SU-DHL-6 (cell line): Measurements from ENCODE around the gene TGFB1.

Experiments used
- H2AFZ ChIP-seq: fragments of 200-600 bp; sonication (generic); 2 replicates; pipeline ENCODE4 v1.6.1; 2014; ENCODE audit warnings: low read depth, mild to moderate bottlenecking, moderate library complexity, mixed read lengths, antibody characterized with exemption, low read length; ENCODE audit not compliant: severe bottlenecking
- H3F3A ChIP-seq: fragments of 200-600 bp; shearing (Covaris generic); 2 replicates; pipeline ENCODE4 v1.6.0; 2016; ENCODE audit warnings: antibody characterized with exemption, mild to moderate bottlenecking; ENCODE audit not compliant: insufficient read depth
- H3K27ac ChIP-seq: fragments of 200-600 bp; sonication (generic); 2 replicates; pipeline ENCODE4 v1.5.1; 2016; ENCODE audit warnings: low read depth, mild to moderate bottlenecking, low read length, moderate library complexity, mixed read lengths
- H3K27me3 ChIP-seq: fragments of 200-600 bp; sonication (generic), shearing (Covaris generic); 2 replicates; pipeline ENCODE4 v1.6.0; 2014; ENCODE audit warnings: mild to moderate bottlenecking, low read length
- H3K36me3 ChIP-seq: fragments of 200-600 bp; sonication (generic); 2 replicates; pipeline ENCODE4 v1.6.1; 2014; ENCODE audit warnings: mild to moderate bottlenecking, low read length, mixed read lengths
- H3K4me2 ChIP-seq: fragments of 300-600, 200-600 bp; shearing (Covaris generic), sonication (generic); 2 replicates; pipeline ENCODE4 v1.6.0; 2014; ENCODE audit warnings: low read length, low read depth, mild to moderate bottlenecking; ENCODE audit not compliant: poor library complexity, severe bottlenecking
- H3K4me3 ChIP-seq: fragments of 200-600 bp; sonication (generic); 2 replicates; pipeline ENCODE4 v1.5.1; 2014; ENCODE audit warnings: antibody characterized with exemption, low read length, mild to moderate bottlenecking, mixed read lengths; ENCODE audit not compliant: insufficient read depth, poor library complexity, severe bottlenecking
- H3K79me2 ChIP-seq: fragments of 200-600 bp; sonication (generic); 2 replicates; pipeline ENCODE4 v1.6.1; 2014; ENCODE audit warnings: mild to moderate bottlenecking, low read length, moderate library complexity; ENCODE audit not compliant: insufficient read depth
- H3K9ac ChIP-seq: fragments of 200-600 bp; sonication (generic); 2 replicates; pipeline ENCODE4 v1.7.0; 2014; ENCODE audit warnings: mild to moderate bottlenecking, low read length
- H3K9me2 ChIP-seq: fragments of 200-600 bp; sonication (generic); replicated peaks from 2 replicates; pipeline ENCODE4 v1.6.1; 2014; ENCODE audit warnings: low read length; ENCODE audit not compliant: insufficient read depth
- H3K9me3 ChIP-seq: fragments of 200-600 bp; sonication (generic); 2 replicates; pipeline ENCODE4 v1.6.1; 2014; ENCODE audit warnings: low read length, mixed read lengths; ENCODE audit not compliant: insufficient read depth
- H4K20me1 ChIP-seq: fragments of 200-600 bp; sonication (generic); 2 replicates; pipeline ENCODE4 v1.6.1; 2014; ENCODE audit warnings: low read depth, mild to moderate bottlenecking, antibody characterized with exemption, low read length, moderate library complexity, mixed read lengths
- CTCF ChIP-seq: fragments of 200-600 bp; sonication (generic); IDR thresholded peaks from one replicate; pipeline ENCODE4 v1.5.1; 2017; ENCODE audit warnings: antibody characterized with exemption, mild to moderate bottlenecking, low read length, moderate library complexity; ENCODE audit not compliant: insufficient read depth, poor library complexity, severe bottlenecking
- EZH2phosphoT487 ChIP-seq: fragments of 200-600 bp; sonication (generic), shearing (Covaris generic); conservative IDR thresholded peaks from 2 replicates; pipeline ENCODE4 v1.6.1; 2018; ENCODE audit warnings: mild to moderate bottlenecking, antibody characterized with exemption, low read length, moderate library complexity, mixed read lengths

TGFB1 gene

DNA sequence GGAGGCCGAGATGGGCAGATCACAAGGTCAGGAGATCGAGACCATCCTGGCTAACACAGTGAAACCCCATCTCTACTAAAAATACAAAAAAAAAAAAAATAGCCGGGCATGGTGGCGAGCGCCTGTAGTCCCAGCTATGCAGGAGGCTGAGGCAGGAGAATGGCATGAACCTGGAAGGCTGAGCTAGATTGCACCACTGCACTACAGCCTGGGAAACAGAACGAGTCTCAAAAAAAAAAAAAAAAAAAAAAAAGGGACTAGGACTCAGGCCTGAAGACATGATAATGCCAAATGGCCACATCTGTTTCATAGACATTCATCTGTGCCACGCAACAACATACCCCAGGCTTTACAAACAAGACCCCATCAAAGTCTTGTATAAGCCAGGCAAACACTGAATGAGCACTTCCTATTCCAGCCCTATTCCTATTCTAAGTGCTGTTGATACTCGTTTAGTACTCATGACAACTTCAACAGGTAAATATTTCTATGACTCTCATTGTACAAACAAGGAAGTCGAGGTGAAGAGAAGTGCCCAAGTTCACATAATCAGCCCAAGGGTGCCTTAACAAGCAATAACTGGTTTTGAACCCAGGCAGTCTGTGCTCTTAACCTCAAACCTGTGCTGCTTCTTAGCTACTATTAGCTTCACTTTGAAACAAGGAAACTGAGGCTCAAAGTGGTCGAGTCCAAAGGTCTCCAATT, 8.6 kb upstream of the TGFB1 start:
- H3K36me3 ChIP-seq: no peaks in the 10 kb centered on the region
- no peak overlapping the region for H2AFZ ChIP-seq
- no peaks in the 10 kb centered on the region for H3K9me2 ChIP-seq
- H4K20me1 ChIP-seq: no peaks in the 10 kb centered on the region
- no peak overlapping the region for H3K4me3 ChIP-seq
- H3K9me3 ChIP-seq: no peaks in the 10 kb centered on the region
- no peaks in the 10 kb centered on the region for H3K27me3 ChIP-seq
- H3K9ac ChIP-seq: no peak overlapping the region
- H3F3A ChIP-seq: peaks cover 5% of the 10 kb centered on the region; the same call in 1 of the 2 replicates
- no peak overlapping the region for H3K4me2 ChIP-seq
- TF ChIP-seq CTCF (no peak), EZH2phosphoT487 (no peak)
- no peak overlapping the region for H3K27ac ChIP-seq
- peaks cover 17% of the 10 kb centered on the region; the same call in 1 of the 2 replicates for H3K79me2 ChIP-seq

DNA sequence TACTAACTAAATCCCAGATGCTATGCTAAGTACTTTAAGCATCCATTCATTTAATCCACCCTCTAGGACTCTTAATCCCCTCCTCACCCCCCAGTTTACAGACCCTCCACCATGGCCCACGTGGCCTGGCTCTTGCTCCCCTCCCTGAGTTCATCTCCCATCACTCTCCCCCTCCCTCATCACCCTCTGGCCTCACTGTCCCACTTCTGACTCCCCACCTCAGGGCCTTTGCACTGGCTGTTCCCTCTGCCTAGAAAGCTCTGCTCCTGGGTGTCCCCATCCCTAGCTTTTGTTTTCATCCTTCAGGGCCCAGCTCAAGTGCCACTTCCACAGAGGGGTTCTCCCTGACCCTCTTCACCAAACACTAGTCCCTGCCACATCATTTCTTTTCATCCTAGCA, 6.0 kb upstream of the TGFB1 start:
- peaks cover 5% of the 10 kb centered on the region; the same call in 1 of the 2 replicates for H3K79me2 ChIP-seq
- H3K27ac ChIP-seq: no peak overlapping the region
- H3K9me2 ChIP-seq: no peaks in the 10 kb centered on the region
- no peaks in the 10 kb centered on the region for H3K9me3 ChIP-seq
- TF ChIP-seq EZH2phosphoT487 (no peak), CTCF (no peak)
- H3K9ac ChIP-seq: no peak overlapping the region
- no peak overlapping the region for H2AFZ ChIP-seq
- no peaks in the 10 kb centered on the region for H3K36me3 ChIP-seq
- no peaks in the 10 kb centered on the region for H3K27me3 ChIP-seq
- no peaks in the 10 kb centered on the region for H4K20me1 ChIP-seq
- no peak overlapping the region for H3K4me3 ChIP-seq
- H3F3A ChIP-seq: peaks cover 5% of the 10 kb centered on the region; the same call in 1 of the 2 replicates
- no peak overlapping the region for H3K4me2 ChIP-seq

DNA sequence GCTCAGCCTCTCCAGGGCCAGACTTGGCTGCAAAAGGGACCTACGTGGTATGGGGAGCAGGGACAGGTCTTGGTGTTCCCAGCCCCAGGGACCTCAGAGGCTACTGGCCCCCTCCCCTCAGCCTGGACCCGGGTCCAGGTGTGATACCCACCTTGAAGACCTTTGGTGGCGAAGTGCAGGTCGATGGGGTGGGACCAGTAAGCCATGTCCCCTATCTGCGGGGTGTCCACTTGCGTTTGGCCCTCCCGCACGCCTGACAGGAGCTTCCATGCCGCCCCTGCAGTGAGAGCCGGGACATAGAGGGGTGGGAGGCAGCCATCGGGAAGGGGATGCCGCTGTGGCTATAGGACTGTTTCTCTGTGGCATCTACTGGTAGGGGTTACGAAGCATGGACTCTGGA, 4.0 kb upstream of the TGFB1 start:
- H3K9ac ChIP-seq: no peak overlapping the region
- no peaks in the 10 kb centered on the region for H3K27me3 ChIP-seq
- H3K79me2 ChIP-seq: peaks cover 5% of the 10 kb centered on the region
- H4K20me1 ChIP-seq: no peaks in the 10 kb centered on the region
- no peak overlapping the region for H3K4me2 ChIP-seq
- peaks cover 9% of the 10 kb centered on the region; the same call in 1 of the 2 replicates for H3F3A ChIP-seq
- TF ChIP-seq CTCF: no peak
- TF ChIP-seq EZH2phosphoT487: no peak
- H2AFZ ChIP-seq: no peak overlapping the region
- H3K36me3 ChIP-seq: no peaks in the 10 kb centered on the region
- no peaks in the 10 kb centered on the region for H3K9me3 ChIP-seq
- H3K9me2 ChIP-seq: no peaks in the 10 kb centered on the region
- no peak overlapping the region for H3K4me3 ChIP-seq
- no peak overlapping the region for H3K27ac ChIP-seq
